ENCODE data around the gene MYOZ1. TPM values are rescaled to one million over a fixed set of nuclear protein-coding genes. Genes with fewer than 3 reads are reported as not detected.

Gene MYOZ1
- total RNA-seq, 1 experiment from 2014 or later, result not detected

GRCh38 chr10:73634421-73634820, 6.9 kb downstream of the MYOZ1 start:
- Histone ChIP-seq H3K79me2 (ENCODE audit: insufficient read depth, low read length) (no peaks in the 10 kb centered on the region), H3K9me3 (ENCODE audit: control insufficient read depth in 1 of 2, insufficient read depth in 1 of 2, low read depth in 1 of 2, low read length in 2 of 2) (no peaks in the 10 kb centered on the region), H3K27ac (ENCODE audit: low read depth, low read length) (no peak overlapping the region), H3K4me1 (ENCODE audit: control insufficient read depth in 1 of 2, insufficient read depth in 2 of 2, low read length in 2 of 2) (no peaks in the 10 kb centered on the region), H3K4me3 (replicated peaks in 1 of 2; ENCODE audit: low read depth in 1 of 2, low read length in 2 of 2) (no peak overlapping the region), H4K20me1 (ENCODE audit: insufficient read depth) (no peaks in the 10 kb centered on the region), H3K4me2 (ENCODE audit: low read length) (no peak overlapping the region), H3K9me2 (ENCODE audit: insufficient read depth) (no peaks in the 10 kb centered on the region), H3K9ac (ENCODE audit: low read length) (no peak overlapping the region), H2AFZ (ENCODE audit: low read depth, low read length, poor library complexity, severe bottlenecking) (no peak overlapping the region), H3K36me3 (ENCODE audit: control insufficient read depth in 1 of 2, insufficient read depth in 2 of 2, low read length in 2 of 2) (no peaks in the 10 kb centered on the region), H3K27me3 (ENCODE audit: insufficient read depth, low read length) (no peaks in the 10 kb centered on the region)
- intact Hi-C loops (cut with micrococcal nuclease), result no loop called here
- ChIA-PET CTCF (no interaction called here), POLR2A (no interaction called here), RAD21 (ENCODE audit: low non-redundant PET in 1 of 2, low total read pairs in 2 of 2, uncharacterized antibody in 2 of 2, unreplicated experiment in 2 of 2) (no interaction called here)
- ATAC-seq (no peak), DNase-seq (ENCODE audit: low read depth, low spot score) (no peak)
- TF ChIP-seq POLR2AphosphoS5 (IDR thresholded peaks at IDR 0.05; ENCODE audit: low read depth, low read length) (no peak), MAX (IDR thresholded peaks at IDR 0.05) (no peak), CEBPB (IDR thresholded peaks at IDR 0.05; ENCODE audit: low read depth) (no peak), EZH2 (IDR thresholded peaks at IDR 0.05) (no peak), JUND (IDR thresholded peaks at IDR 0.05) (no peak), EGR1 (IDR thresholded peaks at IDR 0.05; ENCODE audit: low read depth) (no peak), RAD21 (IDR thresholded peaks at IDR 0.05; ENCODE audit: low read depth) (no peak), CBX3 (IDR thresholded peaks at IDR 0.05; ENCODE audit: low read depth) (no peak), CTCF (IDR thresholded peaks at IDR 0.05 in 2 of 3, conservative IDR thresholded peaks at IDR 0.05 in 1 of 3; ENCODE audit: borderline replicate concordance in 1 of 3, insufficient read depth in 1 of 3, low read depth in 2 of 3, low read length in 2 of 3) (no peak), REST (IDR thresholded peaks at IDR 0.05; ENCODE audit: low read depth) (no peak), TCF7L2 (IDR thresholded peaks at IDR 0.05; ENCODE audit: borderline replicate concordance, extremely low read depth, insufficient read depth, insufficient read length) (no peak), FOSL1 (IDR thresholded peaks at IDR 0.05; ENCODE audit: low read depth) (no peak)
- BruUV-seq (replicated peaks), result no TSS peak
